Measurements from ENCODE around the gene OXCT1.
"Not testable (repeated sequence)": the region's sequence is repeated elsewhere in the genome, so short reads cannot be mapped to it uniquely, and the experiment has no call there.

GRCh38 chr5:41729381-41729780 is 140.8 kb downstream of the OXCT1 start:
- not testable (repeated sequence) for TF ChIP-seq CTCF (IDR thresholded peaks at IDR 0.05; ENCODE audit: low read depth, low read length); POLR2A (IDR thresholded peaks at IDR 0.05; ENCODE audit: extremely low read depth, insufficient read length); MAX (IDR thresholded peaks at IDR 0.05; ENCODE audit: low read depth, low read length)
